HEK293 (cell line): ENCODE results near the gene TET1.

ENCODE experiments used
- CTCF ChIA-PET: fragments of 350-600 bp; formaldehyde crosslinking; extraction: SDS; loops from one replicate; lab custom pipeline; 2021; ENCODE audit warnings: antibody characterized with exemption; lab: Yijun Ruan, JAX
- POLR2A ChIA-PET: fragments of 300-600 bp; formaldehyde crosslinking; extraction: SDS; loops from one replicate; lab custom pipeline; 2020; ENCODE audit warnings: antibody characterized with exemption, inconsistent platforms; lab: Yijun Ruan, JAX
- H3K27ac ChIP-seq: fragments of 200-500 bp; sonication (Bioruptor generic); 2 replicates; pipeline ENCODE4 v1.5.1; 2014; ENCODE audit warnings: low read depth, low read length, control low read depth, inconsistent platforms; ENCODE audit errors: extremely low read depth
- H3K36me3 ChIP-seq, 2 experiments: fragments of 200-500 bp in 1 of 2; sonication (Bioruptor generic) in 1 of 2; 1 replicate in 1 of 2; 2 replicates in 1 of 2; pipeline ENCODE4 v1.5.1; 2014 to 2017; ENCODE audit warnings: inconsistent platforms in 2 of 2, low read length in 2 of 2; ENCODE audit not compliant: control insufficient read depth in 2 of 2, insufficient read depth in 1 of 2
- H3K4me1 ChIP-seq: fragments of 200-500 bp; sonication (Bioruptor generic); 2 replicates; pipeline ENCODE4 v1.5.1; 2014; ENCODE audit warnings: mild to moderate bottlenecking, low read length, inconsistent platforms; ENCODE audit not compliant: control insufficient read depth, insufficient read depth
- H3K4me3 ChIP-seq: 2 replicates; pipeline ENCODE4 v1.5.1; 2011; ENCODE audit warnings: low read depth, mild to moderate bottlenecking, control low read depth, low read length, moderate library complexity
- H3K9me3 ChIP-seq: fragments of 200-500 bp; sonication (Bioruptor generic); 2 replicates; pipeline ENCODE4 v1.5.1; 2014; ENCODE audit warnings: low read depth, low read length, inconsistent platforms; ENCODE audit not compliant: control insufficient read depth, insufficient read depth
- BCL6B ChIP-seq: fragments of 450-650 bp; formaldehyde crosslinking; IDR thresholded peaks from 2 replicates; pipeline ENCODE4 v1.5.1; 2017; ENCODE audit warnings: missing biosample characterization, missing genetic modification characterization
- ELK4 ChIP-seq: IDR thresholded peaks from 2 replicates; pipeline ENCODE4 v1.6.1; 2011; ENCODE audit warnings: mild to moderate bottlenecking, low read depth, low read length, borderline replicate concordance
- GFI1B ChIP-seq: fragments of 450-650 bp; formaldehyde crosslinking; IDR thresholded peaks from 2 replicates; pipeline ENCODE4 v1.5.1; 2016; ENCODE audit warnings: missing biosample characterization, missing genetic modification characterization
- GLI4 ChIP-seq: fragments of 450-650 bp; formaldehyde crosslinking; IDR thresholded peaks from 2 replicates; pipeline ENCODE4 v1.5.1; 2016; ENCODE audit warnings: missing biosample characterization, missing genetic modification characterization
- SETDB1 ChIP-seq: IDR thresholded peaks from one replicate; pipeline ENCODE4 v1.6.1; 2017; ENCODE audit warnings: mild to moderate bottlenecking, low read length, moderate library complexity, mixed read lengths; ENCODE audit not compliant: insufficient read length
- WT1 ChIP-seq: fragments of 450-650 bp; formaldehyde crosslinking; IDR thresholded peaks from 2 replicates; pipeline ENCODE4 v1.5.1; 2016; ENCODE audit warnings: missing biosample characterization, missing genetic modification characterization
- ZBTB21 ChIP-seq: fragments of 450-650 bp; formaldehyde crosslinking; IDR thresholded peaks from 2 replicates; pipeline ENCODE4 v1.5.1; 2017; ENCODE audit warnings: missing biosample characterization, missing genetic modification characterization
- ZBTB7A ChIP-seq: fragments of 450-650 bp; formaldehyde crosslinking; IDR thresholded peaks from 2 replicates; pipeline ENCODE4 v1.5.1; 2016; ENCODE audit warnings: low read depth, missing biosample characterization, missing genetic modification characterization
- ZNF121 ChIP-seq: fragments of 450-650 bp; formaldehyde crosslinking; IDR thresholded peaks from 2 replicates; pipeline ENCODE4 v1.5.1; 2016; ENCODE audit warnings: missing biosample characterization, missing genetic modification characterization
- ZNF16 ChIP-seq: fragments of 450-650 bp; formaldehyde crosslinking; IDR thresholded peaks from 2 replicates; pipeline ENCODE4 v1.5.1; 2016; ENCODE audit warnings: low read depth, missing biosample characterization, missing genetic modification characterization
- ZNF184 ChIP-seq: fragments of 450-650 bp; IDR thresholded peaks from 2 replicates; pipeline ENCODE4 v1.5.1; 2018; ENCODE audit warnings: missing biosample characterization, mild to moderate bottlenecking, missing genetic modification characterization
- ZNF2 ChIP-seq: fragments of 450-650 bp; formaldehyde crosslinking; IDR thresholded peaks from 2 replicates; pipeline ENCODE4 v1.5.1; 2016; ENCODE audit warnings: missing biosample characterization, missing genetic modification characterization
- ZNF266 ChIP-seq: fragments of 450-650 bp; formaldehyde crosslinking; IDR thresholded peaks from 2 replicates; pipeline ENCODE4 v1.5.1; 2016; ENCODE audit warnings: missing biosample characterization, missing genetic modification characterization, low read depth
- ZNF292 ChIP-seq: fragments of 450-650 bp; formaldehyde crosslinking; IDR thresholded peaks from 2 replicates; pipeline ENCODE4 v1.5.1; 2016; ENCODE audit warnings: low read depth, missing biosample characterization, missing genetic modification characterization, borderline replicate concordance
- ZNF449 ChIP-seq: fragments of 450-650 bp; formaldehyde crosslinking; IDR thresholded peaks from 2 replicates; pipeline ENCODE4 v1.5.1; 2017; ENCODE audit warnings: missing biosample characterization, mild to moderate bottlenecking, missing genetic modification characterization, moderate library complexity
- ZNF48 ChIP-seq: fragments of 450-650 bp; formaldehyde crosslinking; IDR thresholded peaks from 2 replicates; pipeline ENCODE4 v1.5.1; 2016; ENCODE audit warnings: missing biosample characterization, missing genetic modification characterization
- ZNF555 ChIP-seq: fragments of 450-650 bp; formaldehyde crosslinking; conservative IDR thresholded peaks from 2 replicates; pipeline ENCODE4 v1.5.1; 2017; ENCODE audit warnings: missing biosample characterization, mild to moderate bottlenecking, missing genetic modification characterization, inconsistent platforms
- ZNF561 ChIP-seq: fragments of 450-650 bp; IDR thresholded peaks from 2 replicates; pipeline ENCODE4 v1.5.1; 2018; ENCODE audit warnings: missing biosample characterization, missing genetic modification characterization, borderline replicate concordance
- ZNF654 ChIP-seq: fragments of 450-650 bp; formaldehyde crosslinking; IDR thresholded peaks from 2 replicates; pipeline ENCODE4 v1.5.1; 2016; ENCODE audit warnings: low read depth, missing biosample characterization, missing genetic modification characterization
- ZNF701 ChIP-seq: fragments of 450-650 bp; formaldehyde crosslinking; IDR thresholded peaks from 2 replicates; pipeline ENCODE4 v1.5.1; 2016; ENCODE audit warnings: missing biosample characterization, missing genetic modification characterization
- ZNF777 ChIP-seq: fragments of 450-650 bp; formaldehyde crosslinking; IDR thresholded peaks from 2 replicates; pipeline ENCODE4 v1.5.1; 2017; ENCODE audit warnings: missing biosample characterization, missing genetic modification characterization, borderline replicate concordance
- ZSCAN23 ChIP-seq: fragments of 450-650 bp; formaldehyde crosslinking; IDR thresholded peaks from 2 replicates; pipeline ENCODE4 v1.5.1; 2016; ENCODE audit warnings: missing biosample characterization, missing genetic modification characterization
- TF ChIP-seq, protein P1 (sequence below): fragments of 450-650 bp; formaldehyde crosslinking; IDR thresholded peaks from 2 replicates; pipeline ENCODE4 v1.5.1; 2016; ENCODE audit warnings: missing biosample characterization, missing genetic modification characterization

Gene TET1

GRCh38 chr10:68516766-68517165 is 43.4 kb upstream of the TET1 start:
- no peak overlapping the region for H3K27ac ChIP-seq
- H3K4me3 ChIP-seq, result no peak overlapping the region
- H3K9me3 ChIP-seq, result no peaks in the 10 kb centered on the region
- peaks cover 3 to 7% of the 10 kb centered on the region in 2 experiments; a peak in 2 of 3 replicates for H3K36me3 ChIP-seq
- TF ChIP-seq BCL6B (tag by site-specific recombination) (no peak), ZNF121 (tag by site-specific recombination) (no peak), ZNF449 (tag by site-specific recombination) (no peak), ZNF555 (no peak), GFI1B (tag by site-specific recombination) (no peak), ZSCAN23 (tag by site-specific recombination) (no peak), WT1 (tag by site-specific recombination) (no peak), ZNF266 (tag by site-specific recombination) (no peak), ZNF2 (no peak), SETDB1 (no peak), ZNF184 (tag by site-specific recombination) (no peak), ZNF561 (tag by site-specific recombination) (no peak), ZNF701 (tag by site-specific recombination) (no peak), ZNF48 (tag by site-specific recombination) (no peak), ZBTB21 (tag by site-specific recombination) (no peak), ZBTB7A (no peak), ZNF16 (tag by site-specific recombination) (no peak), ZNF654 (no peak), ZNF777 (tag by site-specific recombination) (no peak), ELK4 (no peak)
- CTCF ChIA-PET, result no interaction called here
- no peaks in the 10 kb centered on the region for H3K4me1 ChIP-seq
- POLR2A ChIA-PET, result interaction anchor here (0.7 kb wide), 1 partner anchor 8 kb away, joined by 6 read pairs; no protein-coding TSS in a partner anchor

- Histone ChIP-seq H3K4me1 (no peaks in the 10 kb centered on the region), H3K36me3 (peaks cover 3 to 7% of the 10 kb centered on the region in 2 experiments; a peak in 2 of 3 replicates), H3K27ac (no peak overlapping the region), H3K4me3 (no peak overlapping the region), H3K9me3 (no peaks in the 10 kb centered on the region)
- TF ChIP-seq GLI4 (tag by site-specific recombination) (no peak), ZNF292 (tag by site-specific recombination) (no peak)
- TF ChIP-seq, protein P1, sequence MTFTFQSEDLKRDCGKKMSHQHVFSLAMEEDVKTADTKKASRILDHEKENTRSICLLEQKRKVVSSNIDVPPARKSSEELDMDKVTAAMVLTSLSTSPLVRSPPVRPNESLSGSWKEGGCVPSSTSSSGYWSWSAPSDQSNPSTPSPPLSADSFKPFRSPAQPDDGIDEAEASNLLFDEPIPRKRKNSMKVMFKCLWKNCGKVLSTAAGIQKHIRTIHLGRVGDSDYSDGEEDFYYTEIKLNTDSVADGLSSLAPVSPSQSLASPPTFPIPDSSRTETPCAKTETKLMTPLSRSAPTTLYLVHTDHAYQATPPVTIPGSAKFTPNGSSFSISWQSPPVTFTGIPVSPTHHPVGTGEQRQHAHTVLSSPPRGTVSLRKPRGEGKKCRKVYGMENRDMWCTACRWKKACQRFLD (tag by site-specific recombination), result no peak
- CTCF ChIA-PET, result no interaction called here
- POLR2A ChIA-PET, result no interaction called here
Measured at GRCh38 chr10:68517188-68517587, 42.9 kb upstream of the TET1 start.
